ENCODE measurements around the gene SOX6.
"Not testable (repeated sequence)": the region's sequence is repeated elsewhere in the genome, so short reads cannot be mapped to it uniquely, and the experiment has no call there.

SOX6 gene

GRCh38 chr11:15943418-15944197 lies 412.7 kb downstream of the SOX6 start:
- no peak for DNase-seq

- DNase-seq = no peak
These were observed 413.4 kb downstream of the SOX6 start for GRCh38 chr11:15942936-15943335.

GRCh38 chr11:15942126-15942525 lies 414.2 kb downstream of the SOX6 start:
- DNase-seq = no peak

GRCh38 chr11:15941206-15941770 lies 415.1 kb downstream of the SOX6 start:
- no peak for DNase-seq

- DNase-seq = no peak
These were observed 415.7 kb downstream of the SOX6 start for GRCh38 chr11:15940462-15941205.

- DNase-seq = no peak
These were observed 417.4 kb downstream of the SOX6 start for GRCh38 chr11:15938983-15939382.

- DNase-seq = no peak
These were observed 418.2 kb downstream of the SOX6 start for GRCh38 chr11:15938121-15938611.

GRCh38 chr11:15937601-15938120 lies 418.7 kb downstream of the SOX6 start:
- DNase-seq = no peak

- no peak for DNase-seq
These were observed 420.3 kb downstream of the SOX6 start for GRCh38 chr11:15936011-15936410.

GRCh38 chr11:15935373-15935772 lies 421.0 kb downstream of the SOX6 start:
- no peak for DNase-seq

- no peak for DNase-seq
These were observed 422.3 kb downstream of the SOX6 start for GRCh38 chr11:15933886-15934625.

- DNase-seq = no peak
These were observed 423.9 kb downstream of the SOX6 start for GRCh38 chr11:15932417-15932816.

GRCh38 chr11:15931497-15931896 lies 424.8 kb downstream of the SOX6 start:
- DNase-seq = no peak

- no peak for DNase-seq
These were observed 425.8 kb downstream of the SOX6 start for GRCh38 chr11:15930442-15931025.

- DNase-seq = no peak
These were observed 426.9 kb downstream of the SOX6 start for GRCh38 chr11:15929371-15929901.

GRCh38 chr11:15927864-15928217 lies 428.5 kb downstream of the SOX6 start:
- DNase-seq = no peak

- DNase-seq = no peak
These were observed 429.0 kb downstream of the SOX6 start for GRCh38 chr11:15927196-15927863.

GRCh38 chr11:15926071-15926470 lies 430.3 kb downstream of the SOX6 start:
- no peak for DNase-seq

GRCh38 chr11:15923183-15923582 lies 433.2 kb downstream of the SOX6 start:
- no peak for DNase-seq

GRCh38 chr11:15922745-15923144 lies 433.6 kb downstream of the SOX6 start:
- DNase-seq = not testable (repeated sequence)

- no peak for DNase-seq
These were observed 435.3 kb downstream of the SOX6 start for GRCh38 chr11:15920856-15921629.

All from activated naive CD4-positive, alpha-beta T cell (primary cell).